GM21360 (cell line): ENCODE results near the gene CFL1.

ENCODE experiments used
- ATAC-seq: cut with Tn5 transposase; IDR thresholded peaks from one replicate; pipeline ENCODE4 v1.9.1; 2021; ENCODE audit warnings: mild to moderate bottlenecking, moderate library complexity; ENCODE audit not compliant: unreplicated experiment

CFL1 gene

DNA sequence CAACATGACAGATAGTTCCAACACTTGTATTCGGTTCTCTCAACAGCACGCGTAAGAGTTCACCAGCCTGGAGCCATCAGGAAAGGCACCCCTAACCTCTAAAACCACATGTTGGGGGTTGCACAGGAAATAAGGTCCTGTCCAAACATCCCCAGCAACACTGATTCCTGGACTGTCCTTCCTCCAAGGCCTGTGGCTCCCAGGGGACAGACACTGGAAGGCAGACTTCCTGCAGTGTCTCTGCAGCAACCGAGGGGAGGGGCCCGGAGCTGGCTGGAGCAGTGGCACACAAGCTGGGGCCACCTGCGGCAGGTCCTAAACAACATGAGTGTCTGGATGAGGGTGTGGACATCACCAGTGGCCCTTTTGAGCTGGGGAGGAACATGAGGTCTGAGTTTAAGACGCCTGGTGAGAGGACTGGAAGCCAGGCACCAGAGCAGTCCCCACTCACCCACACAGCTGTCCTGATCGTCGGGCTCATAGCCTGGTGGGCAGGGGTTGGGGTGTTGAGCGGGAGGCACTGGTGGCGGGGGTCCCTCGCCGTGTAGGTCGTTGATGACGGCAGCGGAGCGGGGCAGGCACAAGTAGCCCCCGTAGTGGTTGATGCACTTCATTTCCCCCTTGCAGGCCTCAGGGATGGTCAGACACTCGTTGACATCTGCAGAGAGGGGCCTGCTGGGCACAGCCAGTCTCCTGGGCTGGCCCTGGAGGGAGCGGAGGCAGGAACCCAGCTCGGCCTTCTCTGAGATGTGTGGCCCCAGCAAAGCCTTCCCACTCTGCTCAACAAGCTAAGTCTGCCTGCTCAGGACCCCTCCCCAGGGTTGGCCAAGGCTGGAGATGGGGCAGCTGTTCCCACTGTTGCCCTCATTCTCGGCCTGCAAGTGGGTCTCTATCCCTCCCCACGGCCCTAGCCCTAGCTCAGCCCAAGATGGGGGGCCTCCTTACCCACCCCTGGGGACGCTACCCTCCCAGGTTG is 13.0 kb upstream of the CFL1 start:
- ATAC-seq: no peak

DNA sequence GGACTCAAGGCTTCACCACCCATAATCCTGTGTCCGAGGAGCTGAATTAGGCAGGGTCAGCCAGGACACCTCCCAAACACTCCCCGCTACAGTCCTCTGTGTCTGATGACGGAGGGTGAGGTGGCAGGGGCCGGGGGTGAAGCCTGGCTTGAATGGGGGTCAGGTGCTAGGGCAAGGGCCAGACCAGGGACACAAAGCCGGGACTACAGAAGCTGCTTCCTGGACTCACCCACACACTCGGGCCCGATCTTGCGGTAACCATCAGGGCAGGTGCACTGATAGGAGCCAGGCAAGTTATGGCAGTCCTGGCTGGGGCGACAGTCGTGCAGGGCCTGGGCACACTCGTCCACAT is 12.3 kb upstream of the CFL1 start:
- no peak for ATAC-seq

DNA sequence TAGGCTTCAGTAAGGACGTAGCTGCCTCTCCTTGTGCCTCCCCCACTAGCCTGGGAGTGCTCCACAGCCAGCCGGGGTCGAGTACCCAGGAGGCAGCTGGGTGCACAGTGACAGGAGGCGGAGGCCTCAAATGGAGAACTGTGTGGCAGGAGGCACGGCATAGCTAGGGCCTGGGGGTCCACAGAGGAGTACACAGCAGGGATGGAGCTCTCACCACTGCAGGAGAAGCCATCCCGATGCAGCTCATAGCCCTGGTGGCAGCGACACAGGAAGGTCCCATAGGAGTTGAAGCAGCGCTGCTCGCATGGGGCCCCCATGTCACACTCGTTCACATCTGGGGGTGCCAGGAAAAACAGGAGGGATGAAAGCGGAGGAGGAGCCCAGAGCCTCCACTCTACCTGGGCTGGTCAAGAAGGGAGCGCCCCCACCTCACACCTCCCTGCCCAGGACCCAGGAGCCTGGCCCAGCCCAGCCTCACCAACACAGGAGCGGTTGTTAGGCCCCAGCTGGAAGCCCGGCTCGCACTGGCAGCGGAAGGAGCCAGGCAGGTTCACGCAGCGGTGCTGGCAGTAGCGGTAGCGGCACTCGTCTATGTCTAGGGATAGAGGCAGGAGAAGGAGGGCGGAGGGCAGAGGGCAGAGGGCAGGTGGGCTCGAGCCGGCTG is 11.8 kb upstream of the CFL1 start:
- ATAC-seq: no peak

DNA sequence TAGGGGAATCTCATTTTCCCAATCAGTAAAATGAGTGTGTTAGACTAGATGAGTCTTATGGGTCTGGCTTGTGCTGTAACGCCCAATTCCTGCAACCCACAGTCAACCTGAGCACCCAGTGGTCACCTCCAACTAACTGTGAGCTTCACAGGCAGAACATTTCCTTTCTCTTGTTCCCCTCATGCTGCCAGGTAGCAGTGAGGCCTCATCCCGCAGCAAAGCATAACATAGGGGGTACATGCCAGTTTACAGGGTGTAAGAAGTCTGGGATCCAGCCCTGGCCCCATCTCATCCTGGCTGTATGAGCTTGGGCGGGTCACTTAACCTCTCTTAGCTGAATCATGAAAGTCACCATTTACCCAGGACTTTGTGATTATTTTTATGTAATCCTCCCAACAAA is 10.9 kb upstream of the CFL1 start:
- ATAC-seq: no peak

DNA sequence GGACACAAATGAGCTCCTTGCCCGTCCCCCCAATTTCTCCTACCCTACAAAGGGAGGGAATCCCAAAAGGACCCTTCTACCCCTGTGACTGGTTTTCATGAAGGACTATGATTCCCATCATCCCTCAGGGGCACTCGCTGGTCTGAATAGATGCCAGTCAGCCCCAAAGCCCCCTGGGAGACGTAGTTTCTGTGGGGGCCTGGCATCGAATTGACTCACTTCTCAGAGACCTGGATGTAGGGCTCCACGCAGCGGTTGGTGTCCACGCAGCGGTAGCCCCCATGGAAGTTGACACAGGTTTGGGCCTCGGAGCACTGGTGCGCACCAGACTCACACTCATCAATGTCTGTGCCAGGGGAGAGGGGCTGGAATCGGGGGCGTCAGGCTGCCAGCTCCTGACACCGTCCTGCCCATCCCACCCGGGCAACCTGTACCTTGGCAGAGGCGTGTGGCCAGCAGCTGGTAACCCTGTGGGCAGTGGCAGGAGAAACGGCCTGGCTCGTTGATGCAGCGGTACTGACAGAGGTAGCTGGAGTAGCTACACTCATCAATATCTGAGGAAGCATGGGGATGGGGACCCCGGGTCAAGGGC is 10.2 kb upstream of the CFL1 start:
- no peak for ATAC-seq

DNA sequence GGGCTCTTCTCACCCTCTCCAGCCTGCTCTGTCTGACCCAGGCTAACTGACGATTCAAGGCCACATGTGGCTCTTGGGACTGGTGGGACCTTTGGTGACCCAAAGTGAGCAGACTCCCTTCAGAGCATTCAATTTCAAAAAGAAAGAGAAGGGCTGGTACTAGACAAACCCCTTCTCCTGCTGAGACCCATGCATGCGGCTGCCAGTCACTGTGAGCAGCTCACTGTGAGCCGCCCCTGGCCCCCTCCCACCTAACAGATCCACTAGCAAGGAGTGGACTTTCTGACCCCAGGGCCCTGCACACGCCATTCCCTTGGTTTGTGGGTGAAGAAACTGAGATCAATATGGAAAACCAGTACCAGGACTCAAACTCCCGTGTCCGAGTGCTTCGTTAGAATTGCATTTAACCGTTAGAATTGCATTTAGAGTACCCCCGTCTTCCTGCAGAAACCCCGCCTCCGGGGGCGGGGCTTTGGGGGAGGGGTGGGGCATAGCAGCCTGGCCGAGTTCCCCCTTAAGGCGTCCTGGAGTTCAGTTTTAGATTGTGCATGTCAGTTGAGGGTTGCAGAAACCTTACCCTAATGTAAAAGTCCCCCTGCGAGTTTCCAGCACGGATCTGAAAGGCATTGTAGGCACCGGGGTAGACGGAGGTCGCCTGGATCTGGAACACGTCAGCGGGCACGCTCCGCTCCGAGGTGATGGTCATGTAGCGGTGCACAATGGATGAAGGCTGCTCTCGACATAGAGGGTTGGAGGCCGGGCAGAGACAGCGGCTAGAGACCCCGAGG is 9.5 kb upstream of the CFL1 start:
- no peak for ATAC-seq

DNA sequence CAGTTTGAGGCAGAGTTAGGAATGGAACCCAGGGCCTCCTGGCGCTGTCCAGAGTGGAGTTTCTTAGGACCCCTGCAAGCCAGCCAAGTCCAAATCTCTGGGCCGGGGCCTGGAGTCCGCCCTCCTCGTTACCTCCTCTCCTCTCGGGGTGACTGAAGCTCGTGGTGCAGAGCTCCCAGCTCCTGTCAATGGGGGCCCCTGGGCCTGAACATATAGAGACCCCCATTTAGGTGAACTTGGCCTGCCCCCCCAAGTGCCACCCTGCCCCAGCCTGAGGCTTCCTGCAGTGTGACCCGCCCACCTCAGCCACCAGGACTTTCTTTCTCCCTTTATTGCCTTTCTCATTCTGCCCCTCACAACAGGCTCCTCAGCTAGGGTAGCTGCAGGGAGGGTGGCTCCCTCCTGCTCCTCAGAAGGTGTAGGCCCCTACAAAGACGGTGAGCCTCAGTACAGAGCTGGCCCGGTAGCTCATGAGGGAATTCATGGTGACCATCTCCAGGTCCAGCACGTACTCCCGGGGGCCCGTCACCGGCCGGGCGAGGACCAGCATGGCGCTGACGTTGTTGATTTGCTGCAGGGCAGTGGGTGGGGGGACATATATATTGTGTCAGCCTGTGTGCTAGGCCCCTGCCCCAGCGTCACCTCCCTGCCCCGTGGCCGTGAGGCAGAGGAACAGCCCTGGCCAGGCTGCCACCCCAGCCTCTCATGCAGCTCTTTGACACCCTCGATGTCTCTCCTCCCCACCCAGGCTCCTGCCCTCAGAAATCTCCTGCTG is 8.7 kb upstream of the CFL1 start:
- no peak for ATAC-seq

DNA sequence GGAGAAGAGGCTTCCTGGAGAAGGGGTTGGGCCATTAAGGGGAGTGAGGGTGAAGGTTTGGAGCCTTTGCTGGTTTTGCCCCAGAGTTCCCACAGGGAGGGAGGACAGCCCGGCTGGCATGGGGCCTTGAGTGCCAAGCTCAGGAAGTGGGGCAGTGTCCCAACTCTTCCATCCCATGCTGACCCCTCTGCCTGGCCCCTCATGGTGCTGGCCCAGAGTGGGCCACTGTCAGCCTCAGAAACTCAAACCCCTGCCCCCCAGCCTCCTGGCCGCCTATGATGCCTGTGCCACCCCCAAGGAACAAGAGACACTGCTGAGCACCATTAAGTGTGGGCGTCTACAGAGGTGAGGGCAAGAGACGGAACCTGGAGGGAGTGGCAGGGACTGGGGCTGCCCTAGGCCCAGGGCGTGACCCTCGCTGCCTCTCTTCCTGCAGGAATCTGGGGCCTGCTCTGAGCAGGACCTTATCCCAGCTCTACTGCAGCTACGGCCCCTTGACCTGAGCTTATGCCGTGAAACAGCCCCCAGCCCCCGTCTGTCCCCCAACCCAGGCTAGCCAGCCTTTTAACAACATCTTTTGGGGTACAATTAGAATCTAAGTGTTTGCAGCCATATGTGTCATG is 7.7 kb upstream of the CFL1 start:
- ATAC-seq: no peak

DNA sequence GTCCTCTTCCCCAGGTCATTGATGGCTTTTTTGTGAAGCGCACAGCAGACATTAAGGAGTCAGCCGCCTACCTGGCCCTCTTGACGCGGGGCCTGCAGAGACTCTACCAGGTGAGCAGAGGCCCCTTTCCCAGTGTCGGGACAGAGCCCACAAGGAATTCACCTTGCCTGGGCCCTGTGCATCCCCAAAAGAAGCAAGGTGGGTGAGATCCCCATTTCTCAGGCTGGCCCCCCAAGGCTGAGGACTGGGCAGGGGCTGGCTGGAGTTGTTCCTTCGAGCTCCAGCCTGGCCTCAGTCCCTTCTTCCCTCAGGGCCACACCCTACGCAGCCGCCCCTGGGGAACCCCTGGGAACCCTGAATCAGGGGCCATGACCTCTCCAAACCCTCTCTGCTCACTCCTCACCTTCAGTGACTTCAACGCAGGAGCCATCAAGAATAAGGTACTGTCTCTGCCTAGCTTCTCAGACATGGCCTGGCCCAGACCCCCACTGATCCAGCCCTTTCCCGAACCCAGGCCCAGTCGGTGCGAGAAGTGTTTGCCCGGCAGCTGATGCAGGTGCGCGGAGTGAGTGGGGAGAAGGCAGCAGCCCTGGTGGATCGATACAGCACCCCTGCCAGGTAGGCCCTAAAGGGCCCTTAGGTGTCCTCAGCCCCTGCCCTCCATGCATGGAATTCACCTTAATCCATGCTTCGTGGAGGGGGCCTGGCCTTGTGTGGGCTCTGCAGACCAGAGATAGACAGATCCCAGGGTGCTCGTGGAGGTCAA is 6.9 kb upstream of the CFL1 start:
- no peak for ATAC-seq

DNA sequence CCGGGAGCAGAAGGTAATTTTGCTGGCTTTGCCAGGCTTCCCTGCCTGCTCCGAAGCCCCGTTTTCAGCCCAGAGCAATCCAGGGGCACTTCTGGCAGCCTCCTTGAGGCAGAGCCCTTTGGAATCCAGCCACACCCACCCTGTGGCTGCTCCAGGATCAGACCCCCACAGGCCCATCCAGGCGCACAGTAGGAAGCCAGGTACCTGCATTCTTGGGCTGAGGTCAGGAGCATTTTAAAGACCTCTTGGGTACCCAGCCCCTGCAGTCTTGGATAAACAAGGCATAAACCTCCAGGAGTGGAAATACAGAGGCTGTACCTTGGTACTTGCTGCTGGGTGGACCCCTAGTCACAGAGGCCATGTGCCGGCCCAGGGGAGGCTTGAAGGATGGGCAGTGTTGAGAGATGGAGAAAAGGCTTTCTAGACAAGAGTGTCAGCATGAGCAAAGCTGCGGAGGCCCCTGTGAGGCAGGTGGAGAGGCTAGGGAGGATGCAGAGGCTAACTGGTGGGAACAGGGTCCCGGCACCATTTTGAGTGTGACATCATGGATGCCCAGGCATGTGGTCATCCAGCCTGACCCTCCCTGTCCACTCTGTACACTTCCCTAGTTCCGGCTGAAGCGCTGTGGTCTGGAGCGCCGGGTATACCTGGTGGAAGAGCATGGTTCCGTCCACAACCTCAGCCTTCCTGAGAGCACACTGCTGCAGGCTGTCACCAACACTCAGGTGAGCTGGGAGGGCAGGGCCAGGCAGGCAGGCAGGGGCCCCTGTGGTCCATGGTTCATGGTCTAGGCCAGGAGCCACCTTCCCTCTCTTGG is 6.1 kb upstream of the CFL1 start:
- ATAC-seq: no peak

DNA sequence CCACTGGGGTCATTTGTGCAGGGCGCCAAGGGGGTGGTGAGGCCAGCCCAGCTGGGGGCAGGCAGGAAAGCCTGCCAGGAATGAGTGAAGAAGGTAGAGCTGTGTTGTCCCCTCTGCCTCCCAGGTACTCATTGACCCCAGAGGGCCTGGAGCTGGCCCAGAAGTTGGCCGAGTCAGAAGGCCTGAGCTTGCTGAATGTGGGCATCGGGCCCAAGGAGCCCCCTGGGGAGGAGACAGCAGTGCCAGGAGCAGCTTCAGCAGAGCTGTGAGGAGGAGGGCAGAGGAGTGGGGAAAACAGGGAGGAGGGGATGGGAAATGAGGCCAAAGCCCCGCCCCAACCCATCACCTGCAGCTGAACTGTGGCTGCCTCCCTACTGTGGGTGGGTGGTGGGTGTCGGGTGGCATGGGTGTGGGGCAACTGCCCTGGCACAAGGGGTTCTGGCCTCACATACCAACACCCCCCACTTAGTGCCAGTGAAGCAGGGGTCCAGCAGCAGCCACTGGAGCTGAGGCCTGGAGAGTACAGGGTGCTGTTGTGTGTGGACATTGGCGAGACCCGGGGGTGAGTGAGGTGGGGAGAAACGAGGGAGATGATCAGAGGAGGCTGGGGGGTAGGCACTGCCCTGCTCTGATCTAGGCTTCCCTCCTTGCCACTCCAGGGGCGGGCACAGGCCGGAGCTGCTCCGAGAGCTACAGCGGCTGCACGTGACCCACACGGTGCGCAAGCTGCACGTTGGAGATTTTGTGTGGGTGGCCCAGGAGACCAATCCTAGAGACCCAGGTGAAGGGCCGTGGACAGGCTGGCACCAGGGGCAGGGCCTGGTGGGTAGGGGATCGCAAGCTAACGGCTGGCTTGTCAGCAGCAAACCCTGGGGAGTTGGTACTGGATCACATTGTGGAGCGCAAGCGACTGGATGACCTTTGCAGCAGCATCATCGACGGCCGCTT is 5.2 kb upstream of the CFL1 start:
- ATAC-seq: no peak

DNA sequence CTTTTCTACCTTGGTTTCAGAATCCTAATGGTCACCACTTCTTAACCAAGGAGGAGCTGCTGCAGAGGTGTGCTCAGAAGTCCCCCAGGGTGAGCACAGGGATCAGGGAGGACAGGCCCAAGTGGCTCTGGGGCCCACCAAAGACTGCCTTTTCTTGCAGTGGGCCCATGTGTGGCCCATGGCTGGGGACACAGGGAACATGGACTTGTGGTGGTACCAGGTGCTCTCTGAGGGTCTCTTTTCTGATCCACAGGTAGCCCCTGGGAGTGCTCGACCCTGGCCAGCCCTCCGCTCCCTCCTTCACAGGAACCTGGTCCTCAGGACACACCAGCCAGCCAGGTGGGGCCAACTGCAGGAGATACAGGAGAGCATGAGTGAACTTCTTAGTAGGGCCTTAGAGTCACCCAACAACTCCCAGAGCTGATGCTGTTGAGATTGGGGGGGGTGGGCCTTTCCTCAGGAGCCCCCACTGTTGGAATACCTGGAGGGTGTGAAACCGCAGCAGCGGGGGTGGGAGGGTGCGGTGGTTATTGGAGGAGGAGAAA is 4.3 kb upstream of the CFL1 start:
- ATAC-seq: no peak

DNA sequence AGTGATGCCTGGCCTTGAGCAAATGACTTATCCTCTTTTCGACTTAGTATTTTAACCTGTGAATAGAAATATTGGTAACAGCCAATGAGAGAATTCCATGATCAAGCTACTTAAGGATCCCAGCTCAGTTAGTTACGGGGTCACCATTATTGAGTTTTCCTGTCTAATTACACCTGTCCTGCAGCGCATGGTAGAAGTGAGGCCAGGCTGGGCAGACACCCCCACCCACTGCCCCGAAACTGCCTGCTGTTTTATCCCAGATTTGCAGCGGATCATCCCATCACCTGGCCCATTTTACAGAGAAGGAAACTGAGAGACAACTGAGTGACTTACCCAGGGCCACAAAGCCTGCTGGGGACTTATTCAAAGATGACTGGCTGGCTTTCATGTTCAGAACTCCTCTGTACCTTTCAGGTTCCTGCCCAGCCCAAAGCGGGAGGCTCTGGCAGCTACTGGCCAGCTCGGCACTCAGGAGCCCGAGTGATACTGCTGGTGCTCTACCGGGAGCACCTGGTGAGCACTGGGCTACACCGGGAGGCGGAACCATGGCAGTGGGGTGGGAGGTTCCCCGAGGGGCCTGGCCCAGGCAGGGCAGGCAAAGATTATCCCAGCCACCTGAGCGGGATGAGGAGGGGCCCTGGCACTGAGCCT is 3.7 kb upstream of the CFL1 start:
- ATAC-seq: no peak

DNA sequence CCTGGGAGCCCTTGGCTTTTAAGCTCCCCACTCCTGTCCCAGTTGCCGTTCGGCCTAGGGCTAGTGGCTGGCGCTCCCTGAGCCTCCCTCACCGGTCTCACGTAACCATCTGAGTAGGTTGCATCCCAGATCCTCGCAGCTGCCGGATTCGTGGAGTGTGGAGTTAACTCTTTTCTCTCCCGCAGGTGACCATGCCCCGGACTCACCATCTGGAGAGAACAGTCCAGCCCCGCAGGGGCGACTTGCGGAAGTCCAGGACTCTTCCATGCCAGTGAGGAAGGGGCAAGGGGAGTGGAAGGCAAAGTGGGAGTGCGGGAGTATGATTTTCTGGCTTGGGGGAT is 3.2 kb upstream of the CFL1 start:
- ATAC-seq: no peak

DNA sequence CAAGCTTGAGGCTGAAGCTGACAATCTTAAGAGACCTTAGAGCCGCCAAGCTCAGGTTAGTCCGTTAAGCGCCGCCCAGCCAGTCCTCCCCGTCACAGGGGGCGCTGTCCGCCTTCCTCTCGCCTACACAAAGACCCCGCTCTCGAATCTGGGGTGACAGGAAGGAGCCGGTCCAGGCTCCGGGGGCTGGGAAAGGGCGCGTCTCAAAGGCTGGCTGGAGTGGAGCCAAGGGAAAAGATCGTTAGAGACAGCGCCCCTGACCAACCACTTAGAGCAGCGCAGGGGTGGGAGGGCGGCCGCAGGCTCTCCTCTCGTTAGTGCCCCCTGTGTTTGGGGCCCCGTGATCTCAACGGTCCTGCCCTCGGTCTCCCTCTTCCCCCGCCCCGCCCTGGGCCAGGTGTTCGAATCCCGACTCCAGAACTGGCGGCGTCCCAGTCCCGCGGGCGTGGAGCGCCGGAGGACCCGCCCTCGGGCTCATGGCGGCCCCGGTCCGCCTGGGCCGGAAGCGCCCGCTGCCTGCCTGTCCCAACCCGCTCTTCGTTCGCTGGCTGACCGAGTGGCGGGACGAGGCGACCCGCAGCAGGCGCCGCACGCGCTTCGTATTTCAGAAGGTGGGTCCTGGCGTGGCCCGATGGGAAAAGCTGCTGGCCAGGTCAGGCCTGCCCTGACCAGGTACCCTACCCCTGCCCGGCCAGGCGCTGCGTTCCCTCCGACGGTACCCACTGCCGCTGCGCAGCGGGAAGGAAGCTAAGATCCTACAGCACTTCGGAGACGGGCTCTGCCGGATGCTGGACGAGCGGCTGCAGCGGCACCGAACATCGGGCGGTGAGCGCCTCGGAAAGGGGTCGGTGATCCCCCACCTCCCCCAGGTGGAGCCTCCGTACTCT is 2.5 kb upstream of the CFL1 start, which contains the start of gene MUS81:
Gene MUS81 (plus strand): TSS at position 156 of the 887 bp plus-strand sequence. CDS start 321 bp downstream, at position 477.
- peak; percentile 21 for ATAC-seq
